HG03354 (cell line): Measurements from ENCODE around the gene LIMK2.
"Not testable (repeated sequence)": the region's sequence is repeated elsewhere in the genome, so short reads cannot be mapped to it uniquely, and the experiment has no call there.

Source experiments
- ATAC-seq: cut with Tn5 transposase; IDR thresholded peaks from one replicate; pipeline ENCODE4 v1.9.1; 2021; ENCODE audit warnings: mild to moderate bottlenecking; ENCODE audit not compliant: unreplicated experiment, poor library complexity, severe bottlenecking

LIMK2 gene

GRCh38 chr22:31241200-31241599 is 29.1 kb downstream of the LIMK2 start:
- no peak for ATAC-seq

GRCh38 chr22:31241936-31242335 is 29.8 kb downstream of the LIMK2 start:
- ATAC-seq, result no peak

- ATAC-seq, result no peak
These were observed 31.4 kb downstream of the LIMK2 start for GRCh38 chr22:31243339-31244045.

GRCh38 chr22:31244046-31244942 is 32.2 kb downstream of the LIMK2 start:
- no peak for ATAC-seq

- ATAC-seq, result no peak
These were observed 32.9 kb downstream of the LIMK2 start for GRCh38 chr22:31244943-31245451.

- not testable (repeated sequence) for ATAC-seq
These were observed 33.9 kb downstream of the LIMK2 start for GRCh38 chr22:31245998-31246397.

GRCh38 chr22:31246687-31247086 is 34.6 kb downstream of the LIMK2 start:
- no peak for ATAC-seq

GRCh38 chr22:31247726-31248125 is 35.6 kb downstream of the LIMK2 start:
- no peak for ATAC-seq

GRCh38 chr22:31248138-31248745 is 36.1 kb downstream of the LIMK2 start:
- ATAC-seq, result no peak

- no peak for ATAC-seq
These were observed 37.2 kb downstream of the LIMK2 start for GRCh38 chr22:31248965-31249958.

- ATAC-seq, result no peak
These were observed 38.9 kb downstream of the LIMK2 start for GRCh38 chr22:31250740-31251600.

- no peak for ATAC-seq
These were observed 41.9 kb downstream of the LIMK2 start for GRCh38 chr22:31253949-31254348.

GRCh38 chr22:31259798-31260473 is 47.8 kb downstream of the LIMK2 start:
- ATAC-seq, result no peak

- ATAC-seq, result no peak
These were observed 48.4 kb downstream of the LIMK2 start for GRCh38 chr22:31260474-31260856.

GRCh38 chr22:31262312-31263133 is 50.4 kb downstream of the LIMK2 start:
- ATAC-seq, result no peak

- ATAC-seq, result no peak
These were observed 52.0 kb downstream of the LIMK2 start for GRCh38 chr22:31263896-31264640.
